ACC112 (cell line): ENCODE measurements around the gene ADCY6.

Experiments
- H2AFZ ChIP-seq: fragments of 200-600 bp; sonication (generic); one replicate; pipeline ENCODE4 v1.6.0; 2017; ENCODE audit warnings: antibody characterized with exemption, low read length; ENCODE audit not compliant: unreplicated experiment
- H3K27ac ChIP-seq: fragments of 200-600 bp; sonication (generic); 2 replicates; pipeline ENCODE4 v1.5.1; 2014; ENCODE audit warnings: low read depth, mild to moderate bottlenecking, antibody characterized with exemption, low read length, moderate library complexity
- H3K27me3 ChIP-seq: fragments of 200-600 bp; sonication (generic); 2 replicates; pipeline ENCODE4 v1.6.1; 2014; ENCODE audit warnings: mild to moderate bottlenecking, antibody characterized with exemption, low read length, moderate library complexity, mixed read lengths; ENCODE audit not compliant: insufficient read depth
- H3K36me3 ChIP-seq: fragments of 200-600 bp; sonication (generic); 2 replicates; pipeline ENCODE4 v1.6.1; 2016; ENCODE audit warnings: mild to moderate bottlenecking, antibody characterized with exemption, low read length, moderate library complexity, mixed read lengths; ENCODE audit not compliant: insufficient read depth
- H3K4me1 ChIP-seq: fragments of 200-600 bp; sonication (generic); one replicate; pipeline ENCODE4 v1.6.1; 2016; ENCODE audit warnings: low read length, mixed read lengths; ENCODE audit not compliant: insufficient read depth, unreplicated experiment, control insufficient read depth
- H3K4me3 ChIP-seq: fragments of 200-600 bp; sonication (generic); 2 replicates; pipeline ENCODE4 v1.5.1; 2014; ENCODE audit warnings: mild to moderate bottlenecking, low read depth, low read length
- H3K79me2 ChIP-seq: fragments of 200-600 bp; sonication (generic); one replicate; pipeline ENCODE4 v1.6.0; 2016; ENCODE audit warnings: low read length; ENCODE audit not compliant: control insufficient read depth, unreplicated experiment, insufficient read depth

The ADCY6 gene

DNA sequence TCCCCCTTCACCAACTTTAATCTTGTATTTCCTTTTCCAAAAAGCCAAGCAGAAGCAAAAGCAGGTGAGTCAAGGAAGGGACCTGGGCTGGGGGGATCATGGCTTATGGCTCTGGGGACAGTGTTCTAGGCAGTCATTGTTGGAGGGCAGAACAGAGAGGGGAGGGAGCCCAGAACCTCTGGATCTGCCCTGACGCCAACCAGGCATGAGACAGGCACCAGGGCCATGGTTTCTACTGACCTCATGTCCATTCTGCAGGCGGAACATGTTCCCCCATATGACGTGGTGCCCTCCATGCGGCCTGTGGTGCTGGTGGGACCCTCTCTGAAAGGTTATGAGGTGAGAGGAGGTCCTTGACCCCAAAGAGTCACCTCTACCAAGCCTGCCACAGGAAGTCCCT lies 36.0 kb upstream of the ADCY6 start:
- no peaks in the 10 kb centered on the region for H3K4me1 ChIP-seq
- H3K27me3 ChIP-seq: no peaks in the 10 kb centered on the region
- H3K4me3 ChIP-seq: no peak overlapping the region
- H3K79me2 ChIP-seq: no peaks in the 10 kb centered on the region
- no peak overlapping the region for H3K27ac ChIP-seq
- H2AFZ ChIP-seq: no peak overlapping the region
- H3K36me3 ChIP-seq: no peaks in the 10 kb centered on the region

DNA sequence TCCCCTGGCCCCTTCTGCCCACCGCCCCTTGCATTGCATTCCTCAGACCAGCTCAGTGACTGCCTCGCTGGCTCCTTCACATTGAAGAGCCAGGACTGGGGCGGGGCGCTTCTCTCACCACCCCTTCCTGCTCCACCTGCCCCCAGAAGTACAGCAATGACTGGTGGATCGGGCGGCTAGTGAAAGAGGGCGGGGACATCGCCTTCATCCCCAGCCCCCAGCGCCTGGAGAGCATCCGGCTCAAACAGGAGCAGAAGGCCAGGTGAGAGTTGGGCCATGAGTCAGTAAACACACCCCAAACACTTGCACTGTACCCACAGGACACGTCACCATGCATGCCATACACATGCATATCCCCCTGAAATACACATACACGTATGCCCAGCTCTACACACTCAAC lies 35.2 kb upstream of the ADCY6 start:
- no peak overlapping the region for H3K27ac ChIP-seq
- H3K36me3 ChIP-seq: no peaks in the 10 kb centered on the region
- no peak overlapping the region for H3K4me3 ChIP-seq
- no peak overlapping the region for H2AFZ ChIP-seq
- H3K79me2 ChIP-seq: no peaks in the 10 kb centered on the region
- H3K4me1 ChIP-seq: peaks cover under 1% of the 10 kb centered on the region
- H3K27me3 ChIP-seq: no peaks in the 10 kb centered on the region

DNA sequence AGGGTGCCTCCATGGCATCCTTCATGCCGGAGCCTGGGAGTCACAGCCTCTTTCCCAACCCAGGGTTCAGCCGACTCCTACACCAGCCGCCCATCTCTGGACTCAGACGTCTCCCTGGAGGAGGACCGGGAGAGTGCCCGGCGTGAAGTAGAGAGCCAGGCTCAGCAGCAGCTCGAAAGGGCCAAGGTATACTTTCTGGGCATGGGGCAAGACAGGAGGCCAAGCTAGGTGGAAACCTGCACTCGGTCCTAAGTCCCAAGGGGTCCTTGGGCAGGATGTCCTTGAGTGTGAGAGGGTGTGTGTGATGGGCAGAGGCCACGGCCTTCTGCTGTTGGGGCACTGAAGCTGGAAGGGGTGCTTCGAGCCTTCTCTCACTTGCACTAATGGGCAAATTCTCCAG lies 34.4 kb upstream of the ADCY6 start:
- H3K79me2 ChIP-seq: no peaks in the 10 kb centered on the region
- no peak overlapping the region for H3K4me3 ChIP-seq
- H3K4me1 ChIP-seq: peaks cover 5% of the 10 kb centered on the region
- H3K27ac ChIP-seq: no peak overlapping the region
- no peaks in the 10 kb centered on the region for H3K36me3 ChIP-seq
- H3K27me3 ChIP-seq: no peaks in the 10 kb centered on the region
- no peak overlapping the region for H2AFZ ChIP-seq

DNA sequence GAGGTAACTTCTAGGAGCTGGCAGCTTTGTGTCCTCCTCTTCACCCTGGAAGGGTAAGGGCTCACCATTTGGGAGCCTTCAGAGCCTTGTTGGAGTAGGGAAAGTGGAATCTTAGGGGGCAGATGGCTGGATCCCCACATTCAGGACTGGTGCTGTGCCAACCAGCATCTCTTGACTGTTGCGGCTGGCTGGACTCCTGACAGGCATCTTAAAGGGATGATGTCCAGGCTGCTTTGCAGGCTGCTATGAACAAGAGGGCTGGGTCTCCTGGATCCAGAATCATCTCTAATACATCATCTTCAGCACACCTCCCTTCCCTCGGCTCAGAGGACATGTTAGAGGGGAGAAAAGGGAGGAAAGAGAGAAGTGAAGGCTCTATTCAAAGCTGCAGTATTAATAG lies 33.8 kb upstream of the ADCY6 start:
- Histone ChIP-seq H3K4me1 (peaks cover 7% of the 10 kb centered on the region), H2AFZ (no peak overlapping the region), H3K27ac (no peak overlapping the region), H3K36me3 (no peaks in the 10 kb centered on the region), H3K4me3 (no peak overlapping the region), H3K79me2 (no peaks in the 10 kb centered on the region), H3K27me3 (no peaks in the 10 kb centered on the region)

DNA sequence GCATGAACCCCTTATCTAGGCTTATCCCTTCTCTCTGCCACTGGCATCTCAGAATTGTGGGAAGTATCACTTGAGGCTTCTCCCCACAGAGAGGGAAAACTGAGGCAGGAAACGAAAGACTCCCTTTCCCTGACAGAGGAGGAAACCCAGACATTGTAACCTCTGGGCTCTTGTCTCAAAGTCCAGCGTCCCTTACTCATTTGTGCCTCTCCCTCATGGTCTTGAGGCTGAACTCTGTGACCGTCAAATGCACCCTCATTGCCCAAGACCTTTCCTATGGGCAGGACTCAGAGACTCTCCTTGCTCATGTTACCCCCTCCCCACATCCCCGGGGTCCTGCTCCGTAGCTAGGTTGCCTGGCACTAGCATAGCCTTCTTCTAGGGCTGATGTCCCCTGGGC lies 33.2 kb upstream of the ADCY6 start:
- H3K27ac ChIP-seq: no peak overlapping the region

DNA sequence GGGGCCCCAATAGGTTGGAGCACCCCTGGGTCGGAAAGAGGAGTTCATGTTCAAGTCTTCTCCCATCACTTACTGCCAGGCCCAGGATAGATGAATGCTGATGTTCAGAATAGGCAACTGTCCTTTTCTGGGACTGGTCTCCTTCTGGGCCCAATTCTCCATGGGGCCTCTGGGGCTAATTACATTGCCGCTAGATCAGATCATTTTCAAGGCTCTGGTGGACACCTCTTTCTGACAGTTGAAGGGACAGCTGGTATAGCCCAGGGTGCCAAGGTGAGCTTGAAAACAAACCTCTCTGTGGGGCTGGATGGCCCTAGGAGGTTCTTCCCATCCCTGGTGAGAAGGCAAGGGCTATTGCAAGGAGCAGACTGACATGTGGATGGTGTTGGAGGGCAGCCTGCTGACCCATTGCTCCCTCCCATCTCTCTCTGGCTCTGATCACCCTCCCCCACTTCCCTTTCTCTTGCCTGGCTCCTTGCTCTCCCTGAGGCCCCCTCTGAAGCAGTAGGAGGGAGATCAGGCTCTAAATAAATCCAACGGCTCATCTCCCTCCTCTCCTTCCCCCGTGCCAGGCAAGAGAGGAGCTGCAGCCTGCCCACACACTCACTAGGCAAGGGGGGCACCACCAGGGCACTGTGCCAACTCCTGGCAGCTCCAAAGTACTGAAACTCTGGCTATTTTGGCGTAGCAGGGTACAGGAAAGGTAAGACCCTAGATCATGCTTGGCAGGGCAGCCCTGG lies 31.3 kb upstream of the ADCY6 start:
- no peak overlapping the region for H3K4me3 ChIP-seq
- H2AFZ ChIP-seq: no peak overlapping the region
- H3K79me2 ChIP-seq: no peaks in the 10 kb centered on the region
- H3K27me3 ChIP-seq: no peaks in the 10 kb centered on the region
- no peak overlapping the region for H3K27ac ChIP-seq
- peaks cover 18% of the 10 kb centered on the region for H3K4me1 ChIP-seq
- no peaks in the 10 kb centered on the region for H3K36me3 ChIP-seq

More for the DNA sequence above, 33.2 kb upstream of the ADCY6 start:
- no peaks in the 10 kb centered on the region for H3K36me3 ChIP-seq
- H3K27me3 ChIP-seq: no peaks in the 10 kb centered on the region
- H3K79me2 ChIP-seq: no peaks in the 10 kb centered on the region
- H3K4me1 ChIP-seq: peaks cover 8% of the 10 kb centered on the region
- no peak overlapping the region for H3K4me3 ChIP-seq
- no peak overlapping the region for H2AFZ ChIP-seq

DNA sequence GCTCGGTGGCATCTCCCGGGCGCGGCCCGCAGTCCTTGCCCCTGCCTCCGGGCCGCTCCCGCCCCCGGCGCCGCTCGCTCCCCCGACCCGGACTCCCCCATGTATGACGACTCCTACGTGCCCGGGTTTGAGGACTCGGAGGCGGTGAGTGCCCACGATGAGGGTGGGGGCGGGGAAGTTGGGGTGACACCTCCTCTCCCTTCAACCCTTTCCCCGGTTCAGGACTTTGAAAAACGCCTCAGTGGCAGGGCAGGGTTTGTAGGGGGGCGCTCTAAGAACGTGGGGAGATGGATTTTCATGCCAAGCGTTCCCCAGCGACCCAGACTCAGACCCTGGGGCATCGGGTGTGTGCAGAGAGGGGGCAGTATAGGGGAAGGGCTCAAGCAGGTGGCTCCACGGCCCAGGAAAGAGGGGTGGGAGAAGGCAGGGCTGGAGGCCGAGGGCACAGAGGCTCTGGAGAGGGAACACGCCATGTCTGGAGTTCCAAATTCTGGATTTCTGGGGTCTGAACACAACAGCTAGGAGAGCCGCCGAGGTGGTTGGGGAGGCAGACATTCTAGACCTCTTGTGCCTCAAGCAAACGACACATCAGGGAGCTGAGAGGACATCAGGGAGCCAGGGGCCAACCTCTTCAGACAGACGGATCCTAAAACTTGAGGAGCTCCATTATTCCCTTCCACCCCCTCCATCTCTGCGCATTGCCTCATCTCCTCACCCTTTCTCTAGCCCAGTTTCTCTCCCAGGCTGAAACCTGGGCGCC lies 30.1 kb upstream of the ADCY6 start:
- no peaks in the 10 kb centered on the region for H3K36me3 ChIP-seq
- no peaks in the 10 kb centered on the region for H3K27me3 ChIP-seq
- no peaks in the 10 kb centered on the region for H3K79me2 ChIP-seq
- H3K4me1 ChIP-seq: peaks cover 18% of the 10 kb centered on the region
- no peak overlapping the region for H3K27ac ChIP-seq
- H3K4me3 ChIP-seq: peak overlapping the region; percentile 90
- H2AFZ ChIP-seq: no peak overlapping the region

DNA sequence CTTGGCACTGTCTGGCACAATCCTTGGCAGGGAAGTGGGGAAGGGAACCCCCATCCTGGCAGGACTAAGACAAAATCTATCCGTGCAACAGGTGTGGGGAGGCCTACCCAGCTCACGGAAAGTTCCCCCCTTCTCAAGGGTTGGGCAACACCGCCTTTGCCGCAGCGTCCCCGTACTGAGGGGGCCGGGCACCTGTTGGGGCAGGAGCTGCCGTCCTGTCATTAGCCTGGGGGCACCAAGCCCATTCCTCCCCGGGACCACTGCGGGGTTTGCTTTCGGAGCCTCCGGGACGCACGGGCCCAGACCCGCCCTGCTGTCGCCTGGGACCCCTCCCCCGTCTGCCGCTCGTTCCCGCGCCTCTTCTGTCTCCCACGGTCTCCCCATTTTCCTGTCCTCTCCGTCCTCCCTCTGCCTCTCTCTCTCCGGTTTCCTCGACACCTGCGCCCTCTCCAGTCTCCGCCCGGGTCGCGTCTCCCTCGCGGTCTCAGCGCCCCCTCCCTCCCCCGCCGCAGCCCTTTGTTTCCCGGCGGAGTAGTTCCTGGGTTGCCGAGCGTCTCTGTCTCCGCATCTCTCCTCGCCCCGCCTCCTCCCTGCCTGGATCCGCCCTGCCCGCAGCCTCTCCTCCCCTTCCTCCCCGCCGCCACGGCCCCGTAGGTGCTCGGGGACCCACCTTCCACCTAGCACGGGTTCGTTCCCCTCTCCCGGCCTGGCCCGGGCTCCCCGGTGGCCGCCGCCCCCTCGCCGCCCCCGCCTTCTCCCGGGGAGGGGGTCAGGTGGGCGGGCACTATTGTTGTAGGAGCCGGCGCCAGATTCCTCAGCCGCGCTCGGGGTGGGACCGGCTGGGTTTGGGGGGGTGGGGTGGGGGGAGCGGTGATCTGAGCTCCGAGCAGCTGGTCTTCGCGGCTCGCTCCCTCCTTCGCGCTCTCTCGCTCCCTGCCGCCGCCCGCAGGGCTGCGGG lies 29.3 kb upstream of the ADCY6 start, which contains the start of gene CACNB3:
TSS of gene CACNB3 (plus strand) at position 624 of the 958 bp plus-strand sequence. CDS start 434 bp downstream, outside the sequence.
- peaks cover 23% of the 10 kb centered on the region for H3K4me1 ChIP-seq
- H3K27me3 ChIP-seq: no peaks in the 10 kb centered on the region
- H2AFZ ChIP-seq: peak within 1 kb of the TSS; percentile 76
- H3K27ac ChIP-seq: no peak within 1 kb of the TSS
- H3K79me2 ChIP-seq: peaks cover 5% of the 10 kb centered on the region
- peak within 1 kb of the TSS; percentile 90 for H3K4me3 ChIP-seq
- H3K36me3 ChIP-seq: no peaks in the 10 kb centered on the region

DNA sequence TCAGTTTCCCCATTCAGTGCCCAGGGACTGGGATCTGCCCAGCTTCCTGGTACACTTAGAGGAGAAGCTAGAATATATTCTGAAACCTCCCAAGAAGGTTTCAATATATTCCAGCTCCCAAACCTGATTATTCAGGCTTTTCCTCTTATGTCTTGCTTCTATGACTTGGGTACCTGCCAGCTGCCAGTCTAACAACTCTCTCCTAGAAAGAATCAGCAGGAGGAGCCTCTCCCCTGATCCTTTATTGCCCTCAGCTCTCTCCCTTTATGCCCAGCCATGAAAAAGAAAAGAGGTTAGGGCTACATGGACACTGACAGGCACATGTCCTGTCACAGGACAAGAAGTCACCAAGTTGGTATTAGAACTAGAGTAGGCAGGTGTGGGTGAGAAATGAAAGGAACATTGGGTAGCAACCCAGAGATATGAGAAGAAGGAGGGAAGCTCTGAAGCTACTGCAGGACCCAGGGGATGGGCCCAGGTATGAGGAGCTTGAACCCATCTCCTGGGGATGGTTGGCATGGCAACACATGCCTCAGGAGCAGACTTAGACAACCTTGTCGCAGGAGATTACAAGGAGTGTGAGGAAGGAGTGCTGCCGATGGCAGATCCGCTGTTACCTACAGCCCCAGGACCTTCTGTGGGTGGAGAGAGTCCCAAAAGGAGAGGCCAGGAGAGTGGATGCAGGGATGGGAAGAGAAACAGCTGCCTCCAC lies 27.4 kb upstream of the ADCY6 start:
- H3K79me2 ChIP-seq: peaks cover 5% of the 10 kb centered on the region
- peak overlapping the region; percentile 85 for H3K4me3 ChIP-seq
- no peaks in the 10 kb centered on the region for H3K36me3 ChIP-seq
- H3K4me1 ChIP-seq: peaks cover 30% of the 10 kb centered on the region
- H3K27me3 ChIP-seq: no peaks in the 10 kb centered on the region
- H2AFZ ChIP-seq: peak overlapping the region; percentile 87
- H3K27ac ChIP-seq: no peak overlapping the region
